Measurements from ENCODE around the gene MET.

The MET gene

GRCh38 chr7:116769546-116769945, 97.5 kb downstream of the MET start:
- no peak for DNase-seq (ENCODE audit: low read depth)
- TF ChIP-seq, protein P1, sequence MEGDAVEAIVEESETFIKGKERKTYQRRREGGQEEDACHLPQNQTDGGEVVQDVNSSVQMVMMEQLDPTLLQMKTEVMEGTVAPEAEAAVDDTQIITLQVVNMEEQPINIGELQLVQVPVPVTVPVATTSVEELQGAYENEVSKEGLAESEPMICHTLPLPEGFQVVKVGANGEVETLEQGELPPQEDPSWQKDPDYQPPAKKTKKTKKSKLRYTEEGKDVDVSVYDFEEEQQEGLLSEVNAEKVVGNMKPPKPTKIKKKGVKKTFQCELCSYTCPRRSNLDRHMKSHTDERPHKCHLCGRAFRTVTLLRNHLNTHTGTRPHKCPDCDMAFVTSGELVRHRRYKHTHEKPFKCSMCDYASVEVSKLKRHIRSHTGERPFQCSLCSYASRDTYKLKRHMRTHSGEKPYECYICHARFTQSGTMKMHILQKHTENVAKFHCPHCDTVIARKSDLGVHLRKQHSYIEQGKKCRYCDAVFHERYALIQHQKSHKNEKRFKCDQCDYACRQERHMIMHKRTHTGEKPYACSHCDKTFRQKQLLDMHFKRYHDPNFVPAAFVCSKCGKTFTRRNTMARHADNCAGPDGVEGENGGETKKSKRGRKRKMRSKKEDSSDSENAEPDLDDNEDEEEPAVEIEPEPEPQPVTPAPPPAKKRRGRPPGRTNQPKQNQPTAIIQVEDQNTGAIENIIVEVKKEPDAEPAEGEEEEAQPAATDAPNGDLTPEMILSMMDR (IDR thresholded peaks at IDR 0.05; ENCODE audit: control insufficient read depth, insufficient read depth, low read depth, low read length, missing control alignments), result no peak

DNA sequence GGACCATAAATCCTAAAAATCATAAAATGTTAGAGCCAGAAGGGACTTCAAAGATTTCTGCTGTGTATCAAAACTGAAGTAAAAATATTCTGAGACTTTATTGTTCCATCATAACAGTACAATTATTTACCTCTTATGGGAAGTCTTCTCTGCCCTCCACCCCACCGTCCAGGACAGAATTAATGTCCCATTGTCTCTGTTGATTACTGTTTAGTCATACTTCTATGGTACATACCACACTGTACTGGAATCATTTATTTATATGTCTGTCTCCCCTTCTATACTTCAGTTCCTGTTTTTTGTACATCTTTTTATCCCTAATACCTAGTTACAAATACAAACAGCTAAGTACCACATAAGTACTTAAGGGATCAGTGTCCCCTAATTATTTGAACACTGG, 98.9 kb downstream of the MET start:
- TF ChIP-seq, protein P1 (IDR thresholded peaks at IDR 0.05; ENCODE audit: control insufficient read depth, insufficient read depth, low read depth, low read length, missing control alignments), result no peak
- H3K4me3 ChIP-seq (ENCODE audit: control insufficient read depth, low read depth, low read length), result no peak overlapping the region
- DNase-seq (ENCODE audit: low read depth), result no peak

More at GRCh38 chr7:116769546-116769945, 97.5 kb downstream of the MET start:
- no peak overlapping the region for H3K4me3 ChIP-seq (ENCODE audit: control insufficient read depth, low read depth, low read length)

- TF ChIP-seq, protein P1 (IDR thresholded peaks at IDR 0.05; ENCODE audit: control insufficient read depth, insufficient read depth, low read depth, low read length, missing control alignments), result no peak
- H3K4me3 ChIP-seq (ENCODE audit: control insufficient read depth, low read depth, low read length), result no peak overlapping the region
- no peak for DNase-seq (ENCODE audit: low read depth)
Measured at GRCh38 chr7:116771640-116772039, 99.6 kb downstream of the MET start.

DNA sequence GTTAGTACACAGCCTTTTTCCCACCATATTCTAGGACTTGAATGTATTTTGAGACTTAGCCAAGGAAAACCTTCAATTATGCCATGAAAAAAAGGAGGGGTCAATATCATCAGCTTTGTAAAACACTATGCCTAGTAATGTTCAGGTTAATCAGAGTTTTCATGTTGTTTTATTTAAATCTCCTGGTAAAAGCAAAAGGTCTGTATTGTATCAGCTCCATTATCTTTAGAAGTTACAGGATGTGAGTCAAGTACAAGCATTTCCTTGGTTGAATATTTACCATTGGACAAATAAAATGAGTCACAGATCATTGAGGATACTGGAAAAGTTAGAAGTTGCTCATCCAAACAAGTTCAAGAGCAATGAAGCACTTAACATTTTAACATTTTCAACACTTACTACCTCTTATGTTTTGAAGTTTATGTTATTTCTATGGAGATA, 100.4 kb downstream of the MET start:
- DNase-seq (ENCODE audit: low read depth), result no peak
- no peak overlapping the region for H3K4me3 ChIP-seq (ENCODE audit: control insufficient read depth, low read depth, low read length)
- TF ChIP-seq, protein P1 (IDR thresholded peaks at IDR 0.05; ENCODE audit: control insufficient read depth, insufficient read depth, low read depth, low read length, missing control alignments), result no peak

GRCh38 chr7:116772926-116773749, 101.1 kb downstream of the MET start:
- TF ChIP-seq, protein P1 (IDR thresholded peaks at IDR 0.05; ENCODE audit: control insufficient read depth, insufficient read depth, low read depth, low read length, missing control alignments), result no peak
- no peak for DNase-seq (ENCODE audit: low read depth)
- H3K4me3 ChIP-seq (ENCODE audit: control insufficient read depth, low read depth, low read length), result no peak overlapping the region

- DNase-seq (ENCODE audit: low read depth), result no peak
- H3K4me3 ChIP-seq (ENCODE audit: control insufficient read depth, low read depth, low read length), result no peak overlapping the region
- TF ChIP-seq, protein P1 (IDR thresholded peaks at IDR 0.05; ENCODE audit: control insufficient read depth, insufficient read depth, low read depth, low read length, missing control alignments), result no peak
Measured at GRCh38 chr7:116776046-116776445, 104.0 kb downstream of the MET start.
